Limb (tissue), 2 donors: Measurements from ENCODE around the gene RNF126.
A peak's percentile ranks its signal among the peaks of the same experiment; 100 is the strongest.
"Not testable (repeated sequence)": the region's sequence is repeated elsewhere in the genome, so short reads cannot be mapped to it uniquely, and the experiment has no call there.

ENCODE experiments used
- DNase-seq, 2 donors: peaks; one replicate each; pipeline ENCODE4 v3.0.0-alpha.2; 2016; ENCODE audit errors: extremely low spot score in 2 of 2

The RNF126 gene

GRCh38 chr19:686589-687297 is 23.7 kb upstream of the RNF126 start:
- DNase-seq = no peak

- DNase-seq = no peak
These were observed 22.5 kb upstream of the RNF126 start for GRCh38 chr19:685454-685931.

- DNase-seq = no peak
These were observed 19.8 kb upstream of the RNF126 start for GRCh38 chr19:682678-683320.

GRCh38 chr19:681029-682019 is 18.3 kb upstream of the RNF126 start:
- no peak for DNase-seq

GRCh38 chr19:680287-681028 is 17.4 kb upstream of the RNF126 start:
- peak; percentile 95 to 100 for DNase-seq

- DNase-seq = peak; percentile 82 to 88
These were observed 16.6 kb upstream of the RNF126 start for GRCh38 chr19:679418-680286.

GRCh38 chr19:678791-679388 is 15.9 kb upstream of the RNF126 start:
- peak in 1 of 2 donors; percentile 50 for DNase-seq

- peak in 1 of 2 donors; percentile 31 for DNase-seq
These were observed 14.8 kb upstream of the RNF126 start for GRCh38 chr19:677601-678436.

GRCh38 chr19:677201-677600 is 14.2 kb upstream of the RNF126 start:
- peak in 1 of 2 donors; percentile 75 for DNase-seq

- peak in 1 of 2 donors; percentile 69 for DNase-seq
These were observed 13.5 kb upstream of the RNF126 start, which contains the start of gene FSTL3 for GRCh38 chr19:676339-677105. TSS of gene FSTL3 (plus strand) at chr19:676392. CDS start at chr19:676424, 32 bp downstream.

GRCh38 chr19:676007-676338 is 13.0 kb upstream of the RNF126 start:
- no peak for DNase-seq

GRCh38 chr19:674282-675151 is 11.5 kb upstream of the RNF126 start:
- peak in 1 of 2 donors; percentile 39 for DNase-seq

- DNase-seq = no peak
These were observed 7.6 kb upstream of the RNF126 start for GRCh38 chr19:670609-671075.

GRCh38 chr19:668675-669434 is 5.8 kb upstream of the RNF126 start:
- DNase-seq = not testable (repeated sequence)

GRCh38 chr19:666985-667573 is 4.1 kb upstream of the RNF126 start:
- not testable (repeated sequence) for DNase-seq
